ENCODE results near the gene KDF1. TPM values are rescaled to one million over a fixed set of nuclear protein-coding genes. Genes with fewer than 3 reads are reported as not detected.

KDF1 gene
- total and polyA plus RNA-seq, 2 of the 13 experiments (the other 11 are each of a cell fraction or from before 2014, with no cell fraction given): 1.9 to 4.9 TPM

GRCh38 chr1:26938004-26938658 lies 22.1 kb downstream of the KDF1 start (continued):
- no peak for TF ChIP-seq TMF1 (CRISPR knock-in tag; IDR thresholded peaks at IDR 0.05; ENCODE audit: low read depth)
- peak in 1 of 2 experiments; percentile 88; a peak in 2 of 4 replicates for TF ChIP-seq EP300 (IDR thresholded peaks at IDR 0.05; ENCODE audit: low read depth in 2 of 2, low read length in 2 of 2)
- TF ChIP-seq EP300 (CRISPR knock-in tag; IDR thresholded peaks at IDR 0.05; ENCODE audit: borderline replicate concordance): peak; percentile 84; the same call in 1 of the 2 replicates
- TF ChIP-seq CBX2 (IDR thresholded peaks at IDR 0.05; ENCODE audit: low read depth, low read length): no peak
- TF ChIP-seq CBX2 (CRISPR knock-in tag; IDR thresholded peaks at IDR 0.05; ENCODE audit: low read depth): no peak
- TF ChIP-seq ZNF740 (CRISPR knock-in tag; IDR thresholded peaks at IDR 0.05): no peak
- peak; percentile 24; the same call in 1 of the 2 replicates for TF ChIP-seq NKX3-1 (CRISPR knock-in tag; IDR thresholded peaks at IDR 0.05)
- peak; percentile 64 for TF ChIP-seq TGIF2 (CRISPR knock-in tag; IDR thresholded peaks at IDR 0.05)
- peak; percentile 72 for TF ChIP-seq ZNF644 (CRISPR knock-in tag; IDR thresholded peaks at IDR 0.05; ENCODE audit: low read depth)
- no peak; the same call in 1 of the 2 replicates for TF ChIP-seq SSRP1 (CRISPR knock-in tag; IDR thresholded peaks at IDR 0.05)
- TF ChIP-seq ZNF83 (CRISPR knock-in tag; IDR thresholded peaks at IDR 0.05; ENCODE audit: borderline replicate concordance): no peak
- TF ChIP-seq ZNF574 (CRISPR knock-in tag; IDR thresholded peaks at IDR 0.05): peak; percentile 80
- TF ChIP-seq ADNP (CRISPR knock-in tag; IDR thresholded peaks at IDR 0.05): no peak
- no peak for TF ChIP-seq ZNF234 (CRISPR knock-in tag; conservative IDR thresholded peaks at IDR 0.05)
- TF ChIP-seq MATR3 (CRISPR knock-in tag; IDR thresholded peaks at IDR 0.05): no peak
- TF ChIP-seq ZNF441 (CRISPR knock-in tag; IDR thresholded peaks at IDR 0.05; ENCODE audit: borderline replicate concordance): peak; percentile 66; the same call in 1 of the 2 replicates
- TF ChIP-seq ZNF770 (CRISPR knock-in tag; IDR thresholded peaks at IDR 0.05): peak; percentile 68; the same call in 1 of the 2 replicates
- peak; percentile 87 for TF ChIP-seq RCOR2 (CRISPR knock-in tag; IDR thresholded peaks at IDR 0.05)
- peak; percentile 75 for TF ChIP-seq KDM1A (CRISPR knock-in tag; IDR thresholded peaks at IDR 0.05)
- no peak for TF ChIP-seq NRL (CRISPR knock-in tag; IDR thresholded peaks at IDR 0.05; ENCODE audit: borderline replicate concordance)
- peak; percentile 95 for TF ChIP-seq TARDBP (CRISPR knock-in tag; IDR thresholded peaks at IDR 0.05)
- TF ChIP-seq ESRRA (CRISPR knock-in tag; IDR thresholded peaks at IDR 0.05; ENCODE audit: low read depth): peak; percentile 99
- TF ChIP-seq NPAS2 (CRISPR knock-in tag; IDR thresholded peaks at IDR 0.05; ENCODE audit: borderline replicate concordance): no peak
- no peak for TF ChIP-seq TFDP1 (CRISPR knock-in tag; IDR thresholded peaks at IDR 0.05; ENCODE audit: borderline replicate concordance)
